ENCODE measurements around the gene SLC2A13. TPM values are rescaled to one million over a fixed set of nuclear protein-coding genes. Genes with fewer than 3 reads are reported as not detected.
"Not testable (repeated sequence)": the region's sequence is repeated elsewhere in the genome, so short reads cannot be mapped to it uniquely, and the experiment has no call there.

SLC2A13 gene
- total RNA-seq, 1 experiment from 2014 or later = 7.0 TPM

GRCh38 chr12:39897315-39897714 is 208.6 kb downstream of the SLC2A13 start:
- H4K20me1 ChIP-seq (ENCODE audit: control insufficient read depth, insufficient read depth, insufficient read length) = no peaks in the 10 kb centered on the region
- H2BK120ac ChIP-seq (ENCODE audit: low read depth, low read length, poor library complexity, severe bottlenecking) = no peak overlapping the region
- no peak overlapping the region for H2BK20ac ChIP-seq (ENCODE audit: low read depth, low read length, poor library complexity, severe bottlenecking)
- peaks cover 0 to 5% (median 1%) of the 10 kb centered on the region in 3 experiments; a peak in 2 of 7 replicates for H3K36me3 Mint-ChIP-seq (ENCODE audit: insufficient read depth in 1 of 3, low read depth in 3 of 3)
- H4K91ac ChIP-seq (ENCODE audit: insufficient read length, low read depth, low read length) = no peak overlapping the region
- no peak overlapping the region for H2BK15ac ChIP-seq (ENCODE audit: low read depth, low read length)
- no peak overlapping the region for H3K23ac ChIP-seq (ENCODE audit: insufficient read length, low read depth, low read length)
- H3K9ac ChIP-seq (ENCODE audit: extremely low read depth, insufficient read length, low read length) = no peak overlapping the region
- H2AFZ ChIP-seq (ENCODE audit: low read length) = no peak overlapping the region
- H3K27ac ChIP-seq (ENCODE audit: insufficient read length, low read depth, low read length) = no peak overlapping the region
- H2AK5ac ChIP-seq (ENCODE audit: insufficient read length, low read length) = no peak overlapping the region
- H4K5ac ChIP-seq (ENCODE audit: insufficient read length, low read depth, low read length) = no peak overlapping the region
- H3K27me3 ChIP-seq (ENCODE audit: insufficient read depth, low read length) = no peaks in the 10 kb centered on the region
- no peak overlapping the region for H3K56ac ChIP-seq (ENCODE audit: insufficient read length, low read depth, low read length)
- no peak overlapping the region for H3K27ac Mint-ChIP-seq
- no CpG with 5 or more reads among the region's 1 CpG for WGBS (ENCODE audit: extremely low coverage, insufficient read length, low lambda C conversion rate)
- no peaks in the 10 kb centered on the region for H3K4me1 ChIP-seq (ENCODE audit: insufficient read depth, low read length)
- H3K79me1 ChIP-seq (ENCODE audit: insufficient read depth, low read depth, low read length, poor library complexity, severe bottlenecking) = no peaks in the 10 kb centered on the region
- TF ChIP-seq CTCF (conservative IDR thresholded peaks at IDR 0.05) = no peak
- H4K8ac ChIP-seq (replicated peaks; ENCODE audit: insufficient read length, low read depth, low read length) = no peak overlapping the region
- H3K27me3 Mint-ChIP-seq (ENCODE audit: low read depth) = no peaks in the 10 kb centered on the region
- H3K4me1 Mint-ChIP-seq = no peaks in the 10 kb centered on the region
- H3K14ac ChIP-seq (ENCODE audit: insufficient read depth, low read length) = no peak overlapping the region
- no peak overlapping the region for H3K4me3 Mint-ChIP-seq
- no peak overlapping the region for H3K18ac ChIP-seq (ENCODE audit: insufficient read length, low read depth, low read length)
- no peak overlapping the region for H3K4me2 ChIP-seq (ENCODE audit: insufficient read depth, insufficient read length, low read length)
- H3K9me3 Mint-ChIP-seq = peaks cover 4 to 5% of the 10 kb centered on the region in 2 experiments; a peak in 3 of 5 replicates
- no peaks in the 10 kb centered on the region for H3K9me3 ChIP-seq (ENCODE audit: control insufficient read depth, low read depth, low read length)
- no peaks in the 10 kb centered on the region for H3K79me2 ChIP-seq (ENCODE audit: insufficient read depth, low read length)
- H3T11ph ChIP-seq (ENCODE audit: low read length) = no peak overlapping the region
- no peak overlapping the region for H2BK5ac ChIP-seq (ENCODE audit: insufficient read length, low read length)
- no peaks in the 10 kb centered on the region for H3K23me2 ChIP-seq (ENCODE audit: insufficient read length, low read depth, low read length, poor library complexity, severe bottlenecking)
- no peak overlapping the region for H2BK12ac ChIP-seq (ENCODE audit: insufficient read length, low read depth, low read length)
- no peak for DNase-seq
- no peak overlapping the region for H3K4ac ChIP-seq (ENCODE audit: low read depth, low read length)

- not testable (repeated sequence) for H3K27me3 ChIP-seq (ENCODE audit: insufficient read depth, low read length); H3K9ac ChIP-seq (ENCODE audit: extremely low read depth, insufficient read length, low read length); H3K14ac ChIP-seq (ENCODE audit: insufficient read depth, low read length); H3K4me1 ChIP-seq (ENCODE audit: insufficient read depth, low read length); H4K20me1 ChIP-seq (ENCODE audit: control insufficient read depth, insufficient read depth, insufficient read length); H3K27ac Mint-ChIP-seq; H2BK12ac ChIP-seq (ENCODE audit: insufficient read length, low read depth, low read length); H3K18ac ChIP-seq (ENCODE audit: insufficient read length, low read depth, low read length); H3T11ph ChIP-seq (ENCODE audit: low read length); H3K9me3 Mint-ChIP-seq; DNase-seq; H3K27me3 Mint-ChIP-seq (ENCODE audit: low read depth); H3K56ac ChIP-seq (ENCODE audit: insufficient read length, low read depth, low read length); H3K9me3 ChIP-seq (ENCODE audit: control insufficient read depth, low read depth, low read length); H4K91ac ChIP-seq (ENCODE audit: insufficient read length, low read depth, low read length); H2BK15ac ChIP-seq (ENCODE audit: low read depth, low read length); H3K23ac ChIP-seq (ENCODE audit: insufficient read length, low read depth, low read length); H3K79me1 ChIP-seq (ENCODE audit: insufficient read depth, low read depth, low read length, poor library complexity, severe bottlenecking); H2AFZ ChIP-seq (ENCODE audit: low read length); H4K8ac ChIP-seq (replicated peaks; ENCODE audit: insufficient read length, low read depth, low read length); H3K4me3 Mint-ChIP-seq; H3K4me1 Mint-ChIP-seq; H2BK120ac ChIP-seq (ENCODE audit: low read depth, low read length, poor library complexity, severe bottlenecking); H4K5ac ChIP-seq (ENCODE audit: insufficient read length, low read depth, low read length); H2BK5ac ChIP-seq (ENCODE audit: insufficient read length, low read length); H3K4ac ChIP-seq (ENCODE audit: low read depth, low read length); H3K27ac ChIP-seq (ENCODE audit: insufficient read length, low read depth, low read length); H3K4me2 ChIP-seq (ENCODE audit: insufficient read depth, insufficient read length, low read length); H3K79me2 ChIP-seq (ENCODE audit: insufficient read depth, low read length); H3K36me3 Mint-ChIP-seq (ENCODE audit: insufficient read depth in 1 of 3, low read depth in 3 of 3); H3K23me2 ChIP-seq (ENCODE audit: insufficient read length, low read depth, low read length, poor library complexity, severe bottlenecking); H2BK20ac ChIP-seq (ENCODE audit: low read depth, low read length, poor library complexity, severe bottlenecking); H2AK5ac ChIP-seq (ENCODE audit: insufficient read length, low read length)
- no CpG with 5 or more reads among the region's 6 CpGs for WGBS (ENCODE audit: extremely low coverage, insufficient read length, low lambda C conversion rate)
These were observed 212.5 kb downstream of the SLC2A13 start for GRCh38 chr12:39893388-39893787.
